GM23338 (cell line): ENCODE results near the gene MLPH. TPM values are rescaled to one million over a fixed set of nuclear protein-coding genes. Genes with fewer than 3 reads are reported as not detected.

Source experiments
- ATAC-seq: fragments of 200-7000 bp; cut with Tn5 transposase; 3 replicates; pipeline ENCODE4 v1.9.1; 2020
- DNase-seq: peaks from one replicate; pipeline ENCODE4 v3.0.0-alpha.2; 2015; ENCODE audit warnings: low spot score
- H2AFZ ChIP-seq: fragments of 200-600 bp; sonication (generic); 2 replicates; pipeline ENCODE4 v1.8.0; 2016; ENCODE audit warnings: antibody characterized with exemption, mild to moderate bottlenecking, moderate library complexity
- H3F3A ChIP-seq: fragments of 200-600 bp; sonication (generic); replicated peaks from 2 replicates; pipeline ENCODE4 v1.8.0; 2017; ENCODE audit warnings: antibody characterized with exemption, mixed run types, low read depth
- H3K27ac ChIP-seq: fragments of 200-600 bp; sonication (generic); 2 replicates; pipeline ENCODE4 v1.6.1; 2016; ENCODE audit warnings: low read depth
- H3K27me3 ChIP-seq: fragments of 200-600 bp; sonication (generic); 2 replicates; pipeline ENCODE4 v1.8.0; 2016; ENCODE audit warnings: mild to moderate bottlenecking, mixed run types, moderate library complexity; ENCODE audit not compliant: insufficient read depth
- H3K36me3 ChIP-seq: fragments of 200-600 bp; sonication (generic); 2 replicates; pipeline ENCODE4 v1.8.0; 2016; ENCODE audit warnings: mild to moderate bottlenecking; ENCODE audit not compliant: insufficient read depth
- H3K4me1 ChIP-seq: fragments of 200-600 bp; sonication (generic); 2 replicates; pipeline ENCODE4 v1.8.0; 2016; ENCODE audit warnings: mild to moderate bottlenecking, moderate library complexity; ENCODE audit not compliant: insufficient read depth
- H3K4me2 ChIP-seq: fragments of 200-600 bp; sonication (generic); 2 replicates; pipeline ENCODE4 v1.7.1; 2017; ENCODE audit warnings: mixed run types
- H3K4me3 ChIP-seq: fragments of 200-600 bp; sonication (generic); 2 replicates; pipeline ENCODE4 v1.6.1; 2016; ENCODE audit warnings: mixed run types
- H3K79me2 ChIP-seq: fragments of 200-600 bp; sonication (generic); replicated peaks from 2 replicates; pipeline ENCODE4 v1.8.0; 2017; ENCODE audit warnings: mild to moderate bottlenecking; ENCODE audit not compliant: insufficient read depth
- H3K9me2 ChIP-seq: fragments of 200-600 bp; sonication (generic); 2 replicates; pipeline ENCODE4 v1.8.0; 2017; ENCODE audit not compliant: insufficient read depth
- H4K20me1 ChIP-seq: fragments of 200-600 bp; sonication (generic); replicated peaks from 2 replicates; pipeline ENCODE4 v1.8.0; 2017; ENCODE audit warnings: mild to moderate bottlenecking; ENCODE audit not compliant: insufficient read depth
- H3K27ac Mint-ChIP-seq: 2 replicates; pipeline ENCODE4 v1.8.0; 2020; ENCODE audit warnings: inconsistent platforms, mild to moderate bottlenecking, moderate library complexity, mixed read lengths
- H3K27me3 Mint-ChIP-seq: 3 replicates; pipeline ENCODE4 v1.8.0; 2022; ENCODE audit warnings: low read depth, mild to moderate bottlenecking, moderate library complexity, mixed read lengths, inconsistent platforms; ENCODE audit not compliant: insufficient read depth, poor library complexity
- H3K36me3 Mint-ChIP-seq: 3 replicates; pipeline ENCODE4 v1.8.0; 2021; ENCODE audit warnings: low read depth, mild to moderate bottlenecking, inconsistent platforms, moderate library complexity, mixed read lengths
- H3K4me1 Mint-ChIP-seq: 3 replicates; pipeline ENCODE4 v1.8.0; 2020; ENCODE audit warnings: mild to moderate bottlenecking, inconsistent platforms, mixed read lengths
- H3K4me3 Mint-ChIP-seq: 3 replicates; pipeline ENCODE4 v1.8.0; 2021; ENCODE audit warnings: moderate library complexity, mild to moderate bottlenecking, inconsistent platforms, mixed read lengths
- H3K9me3 Mint-ChIP-seq: 3 replicates; pipeline ENCODE4 v1.8.0; 2020; ENCODE audit warnings: moderate library complexity, mild to moderate bottlenecking, inconsistent platforms, mixed read lengths
- CREB1 ChIP-seq: fragments of 250-450 bp; sonication (Bioruptor Pico); IDR thresholded peaks from 2 replicates; pipeline ENCODE4 v1.5.0; 2020; ENCODE audit warnings: low read depth, mild to moderate bottlenecking, moderate library complexity
- EZH2 ChIP-seq: fragments of 200-600 bp; sonication (generic); IDR thresholded peaks from one replicate; pipeline ENCODE4 v1.8.0; 2017; ENCODE audit warnings: antibody characterized with exemption, mild to moderate bottlenecking, low read depth; ENCODE audit not compliant: unreplicated experiment
- EZH2phosphoT487 ChIP-seq: fragments of 200-600 bp; sonication (generic); IDR thresholded peaks from one replicate; pipeline ENCODE4 v1.8.1; 2018; ENCODE audit warnings: antibody characterized with exemption; ENCODE audit not compliant: unreplicated experiment
- JUNB ChIP-seq: IDR thresholded peaks from one replicate; pipeline ENCODE4 v1.6.1; 2016; ENCODE audit warnings: antibody characterized with exemption; ENCODE audit not compliant: unreplicated experiment
- NANOG ChIP-seq: IDR thresholded peaks from 2 replicates; pipeline ENCODE4 v1.6.1; 2016; ENCODE audit warnings: antibody characterized with exemption, borderline replicate concordance
- STAT1 ChIP-seq: IDR thresholded peaks from one replicate; pipeline ENCODE4 v1.6.1; 2016; ENCODE audit warnings: antibody characterized with exemption; ENCODE audit not compliant: unreplicated experiment
- ZNF114 ChIP-seq: fragments of 250-450 bp; sonication (Bioruptor Pico); IDR thresholded peaks from 2 replicates; pipeline ENCODE4 v1.5.0; 2020; ENCODE audit warnings: mild to moderate bottlenecking, moderate library complexity
- ZNF331 ChIP-seq: fragments of 250-450 bp; sonication (Bioruptor Pico); IDR thresholded peaks from 2 replicates; pipeline ENCODE4 v1.5.0; 2020; ENCODE audit warnings: low read depth, mild to moderate bottlenecking, moderate library complexity
- ZNF462 ChIP-seq: fragments of 250-450 bp; sonication (Bioruptor Pico); IDR thresholded peaks from 2 replicates; pipeline ENCODE4 v1.5.0; 2020; ENCODE audit warnings: mild to moderate bottlenecking, moderate library complexity
- polyA plus RNA-seq: library from polyadenylated mRNA; unstranded; fragments of >200 nt; fragmentation: Nextera tagmentation; extraction: Ambion mirVana; gene quantifications from 2 replicates; pipeline ENCODE4 v1.2.1, GENCODE V29; 2016
- total RNA-seq: library from RNA; depleted of rRNA; stranded (reverse); fragments of >200 nt; shearing (Covaris generic); gene quantifications from 2 replicates; pipeline ENCODE4 v1.2.3, GENCODE V29; 2014
- TF ChIP-seq, protein P1 (sequence below), 2 experiments: fragments of 200-600 bp in 1 of 2; sonication (generic) in 1 of 2; conservative IDR thresholded peaks; 2 replicates each; pipeline versions ENCODE4 v1.5.1 to v1.6.1; 2016 to 2017; ENCODE audit warnings: antibody characterized with exemption in 2 of 2, low read depth in 2 of 2, mild to moderate bottlenecking in 2 of 2, moderate library complexity in 1 of 2
- TF ChIP-seq, protein P2 (sequence below): IDR thresholded peaks from 2 replicates; pipeline ENCODE4 v1.6.1; 2016; ENCODE audit warnings: antibody characterized with exemption

Gene MLPH
- total and polyA plus RNA-seq, 2 experiments from 2014 or later = 13.6 to 16.5 TPM

- Histone ChIP-seq H3K4me3 (no peak overlapping the region), H3K27ac (0 out of 2 replicates have a peak overlapping the region, but pooled peaks have one; percentile 80), H4K20me1 (no peaks in the 10 kb centered on the region), H3K36me3 (peaks cover 6% of the 10 kb centered on the region; the same call in 1 of the 2 replicates), H2AFZ (no peak overlapping the region), H3K4me1 (peaks cover 32% of the 10 kb centered on the region), H3K9me2 (no peaks in the 10 kb centered on the region), H3F3A (no peaks in the 10 kb centered on the region), H3K4me2 (no peak overlapping the region), H3K27me3 (peaks cover 19% of the 10 kb centered on the region), H3K79me2 (0 out of 2 replicates have a peak, but pooled peaks cover 3% of the 10 kb centered on the region)
- peaks cover 27% of the 10 kb centered on the region for H3K9me3 Mint-ChIP-seq
- ATAC-seq (no peak), DNase-seq (no peak)
- TF ChIP-seq ZNF331 (CRISPR knock-in tag) = no peak
- no peak for TF ChIP-seq EZH2
- TF ChIP-seq ZNF114 (CRISPR knock-in tag) = no peak
- peaks cover 49% of the 10 kb centered on the region for H3K36me3 Mint-ChIP-seq
- peaks cover 33% of the 10 kb centered on the region for H3K4me1 Mint-ChIP-seq
- no peak overlapping the region for H3K27ac Mint-ChIP-seq
- H3K27me3 Mint-ChIP-seq = peaks cover 20% of the 10 kb centered on the region
- no peak overlapping the region for H3K4me3 Mint-ChIP-seq
Measured at GRCh38 chr2:237491515-237492118, 4.6 kb downstream of the MLPH start.

- no peak overlapping the region for H3K4me2 ChIP-seq
- H3K4me1 ChIP-seq = peaks cover 32% of the 10 kb centered on the region
- no peak overlapping the region for H2AFZ ChIP-seq
- Mint-ChIP-seq H3K9me3 (peaks cover 27% of the 10 kb centered on the region), H3K27me3 (peaks cover 16% of the 10 kb centered on the region), H3K36me3 (peaks cover 49% of the 10 kb centered on the region), H3K4me3 (no peak overlapping the region), H3K27ac (no peak overlapping the region), H3K4me1 (peaks cover 40% of the 10 kb centered on the region)
- H3F3A ChIP-seq = no peaks in the 10 kb centered on the region
- H3K27ac ChIP-seq = no peak overlapping the region
- no peaks in the 10 kb centered on the region for H4K20me1 ChIP-seq
- H3K4me3 ChIP-seq = no peak overlapping the region
- DNase-seq = no peak
- H3K9me2 ChIP-seq = no peaks in the 10 kb centered on the region
- H3K36me3 ChIP-seq = peaks cover 6% of the 10 kb centered on the region; the same call in 1 of the 2 replicates
- H3K79me2 ChIP-seq = 0 out of 2 replicates have a peak, but pooled peaks cover 3% of the 10 kb centered on the region
- no peak for ATAC-seq
- peaks cover 12% of the 10 kb centered on the region for H3K27me3 ChIP-seq
- TF ChIP-seq, protein P1, sequence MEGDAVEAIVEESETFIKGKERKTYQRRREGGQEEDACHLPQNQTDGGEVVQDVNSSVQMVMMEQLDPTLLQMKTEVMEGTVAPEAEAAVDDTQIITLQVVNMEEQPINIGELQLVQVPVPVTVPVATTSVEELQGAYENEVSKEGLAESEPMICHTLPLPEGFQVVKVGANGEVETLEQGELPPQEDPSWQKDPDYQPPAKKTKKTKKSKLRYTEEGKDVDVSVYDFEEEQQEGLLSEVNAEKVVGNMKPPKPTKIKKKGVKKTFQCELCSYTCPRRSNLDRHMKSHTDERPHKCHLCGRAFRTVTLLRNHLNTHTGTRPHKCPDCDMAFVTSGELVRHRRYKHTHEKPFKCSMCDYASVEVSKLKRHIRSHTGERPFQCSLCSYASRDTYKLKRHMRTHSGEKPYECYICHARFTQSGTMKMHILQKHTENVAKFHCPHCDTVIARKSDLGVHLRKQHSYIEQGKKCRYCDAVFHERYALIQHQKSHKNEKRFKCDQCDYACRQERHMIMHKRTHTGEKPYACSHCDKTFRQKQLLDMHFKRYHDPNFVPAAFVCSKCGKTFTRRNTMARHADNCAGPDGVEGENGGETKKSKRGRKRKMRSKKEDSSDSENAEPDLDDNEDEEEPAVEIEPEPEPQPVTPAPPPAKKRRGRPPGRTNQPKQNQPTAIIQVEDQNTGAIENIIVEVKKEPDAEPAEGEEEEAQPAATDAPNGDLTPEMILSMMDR (conservative IDR thresholded peaks at IDR 0.05; ENCODE audit: low read depth in 2 of 2) = no peak
- TF ChIP-seq ZNF331 (CRISPR knock-in tag) (no peak), ZNF114 (CRISPR knock-in tag) (no peak), EZH2phosphoT487 (no peak), STAT1 (no peak), JUNB (no peak), ZNF462 (CRISPR knock-in tag) (no peak), NANOG (no peak), EZH2 (no peak), CREB1 (no peak)
- TF ChIP-seq, protein P2, sequence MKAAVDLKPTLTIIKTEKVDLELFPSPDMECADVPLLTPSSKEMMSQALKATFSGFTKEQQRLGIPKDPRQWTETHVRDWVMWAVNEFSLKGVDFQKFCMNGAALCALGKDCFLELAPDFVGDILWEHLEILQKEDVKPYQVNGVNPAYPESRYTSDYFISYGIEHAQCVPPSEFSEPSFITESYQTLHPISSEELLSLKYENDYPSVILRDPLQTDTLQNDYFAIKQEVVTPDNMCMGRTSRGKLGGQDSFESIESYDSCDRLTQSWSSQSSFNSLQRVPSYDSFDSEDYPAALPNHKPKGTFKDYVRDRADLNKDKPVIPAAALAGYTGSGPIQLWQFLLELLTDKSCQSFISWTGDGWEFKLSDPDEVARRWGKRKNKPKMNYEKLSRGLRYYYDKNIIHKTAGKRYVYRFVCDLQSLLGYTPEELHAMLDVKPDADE = no peak
Measured at GRCh38 chr2:237492137-237492890, 5.3 kb downstream of the MLPH start.
